Measurements from ENCODE around the gene FREM1. TPM values are rescaled to one million over a fixed set of nuclear protein-coding genes. Genes with fewer than 3 reads are reported as not detected.

FREM1 gene
- total and polyA plus RNA-seq, 2 of the 13 experiments (the other 11 are each of a cell fraction or from before 2014, with no cell fraction given), result 64.3 to 202 TPM

- no peaks in the 10 kb centered on the region for H3K9me3 ChIP-seq (ENCODE audit: low read length)
- in situ Hi-C loops (cut with HindIII; ENCODE audit: extremely low pct_ligation_motif_present, low pct_unique_long_range_greater_than_20kb), result no loop called here
- no peak overlapping the region for H3K9ac ChIP-seq (ENCODE audit: insufficient read depth, low read depth, low read length)
- ChIA-PET POLR2A (no interaction called here), CTCF (ENCODE audit: low intra/inter-chr PET ratio, low total read pairs) (no interaction called here)
- DNase-seq (ENCODE audit: low spot score) (no peak), ATAC-seq (no peak), FAIRE-seq (no peak)
- no peak overlapping the region for H3K27ac ChIP-seq (ENCODE audit: extremely low read length, insufficient read depth, low read length)
- WGBS (ENCODE audit: low lambda C conversion rate), result 72% methylated on average over 2 of the region's 2 CpGs
- peaks cover 2 to 8% of the 10 kb centered on the region in 2 experiments for H3K36me3 ChIP-seq (replicated peaks in 1 of 2; ENCODE audit: control insufficient read depth in 1 of 2, insufficient read depth in 2 of 2, low read length in 2 of 2)
- no peaks in the 10 kb centered on the region for H3K79me2 ChIP-seq (ENCODE audit: insufficient read depth, low read length)
- intact Hi-C loops (cut with micrococcal nuclease; ENCODE audit: unreplicated experiment), result no loop called here
- no peaks in the 10 kb centered on the region for H3K4me1 ChIP-seq (ENCODE audit: insufficient read depth, low read length)
- H4K20me1 ChIP-seq (ENCODE audit: insufficient read depth, low read length), result no peaks in the 10 kb centered on the region
- BruUV-seq (replicated peaks), result no TSS peak
- no peak overlapping the region for H3K4me2 ChIP-seq (ENCODE audit: low read depth, low read length)
- peak; percentile 53 for TF ChIP-seq RBM22 (optimal IDR thresholded peaks at IDR 0.05; ENCODE audit: low read length)
- TF ChIP-seq SP2 (CRISPR knock-in tag; IDR thresholded peaks at IDR 0.05), result no peak
- peak; percentile 61 for TF ChIP-seq MNT (IDR thresholded peaks at IDR 0.05)
- no peak overlapping the region for H3K4me3 ChIP-seq (replicated peaks in 1 of 3; ENCODE audit: insufficient read depth in 1 of 3, low read depth in 2 of 3, low read length in 3 of 3)
- no peaks in the 10 kb centered on the region for H3K27me3 ChIP-seq (ENCODE audit: control insufficient read depth in 1 of 2, insufficient read depth in 2 of 2, low read length in 2 of 2)
- H2AFZ ChIP-seq (ENCODE audit: low read length), result no peak overlapping the region
These were observed 179.7 kb downstream of the FREM1 start for GRCh38 chr9:14730461-14730898.

- DNase-seq (ENCODE audit: low spot score) (no peak), ATAC-seq (no peak), FAIRE-seq (no peak)
- Histone ChIP-seq H3K36me3 (replicated peaks in 1 of 2; ENCODE audit: control insufficient read depth in 1 of 2, insufficient read depth in 2 of 2, low read length in 2 of 2) (no peaks in the 10 kb centered on the region), H3K4me1 (ENCODE audit: insufficient read depth, low read length) (no peaks in the 10 kb centered on the region), H3K27ac (ENCODE audit: extremely low read length, insufficient read depth, low read length) (no peak overlapping the region), H3K79me2 (ENCODE audit: insufficient read depth, low read length) (no peaks in the 10 kb centered on the region), H3K27me3 (ENCODE audit: control insufficient read depth in 1 of 2, insufficient read depth in 2 of 2, low read length in 2 of 2) (peaks cover 2 to 10% of the 10 kb centered on the region in 2 experiments; a peak in 4 of 5 replicates), H4K20me1 (ENCODE audit: insufficient read depth, low read length) (no peaks in the 10 kb centered on the region; the same call in 1 of the 2 replicates), H3K9me3 (ENCODE audit: low read length) (no peaks in the 10 kb centered on the region), H2AFZ (ENCODE audit: low read length) (no peak overlapping the region), H3K4me3 (replicated peaks in 1 of 3; ENCODE audit: insufficient read depth in 1 of 3, low read depth in 2 of 3, low read length in 3 of 3) (no peak overlapping the region), H3K4me2 (ENCODE audit: low read depth, low read length) (no peak overlapping the region), H3K9ac (ENCODE audit: insufficient read depth, low read depth, low read length) (no peak overlapping the region)
- in situ Hi-C loops (cut with HindIII; ENCODE audit: extremely low pct_ligation_motif_present, low pct_unique_long_range_greater_than_20kb) (no loop called here), intact Hi-C loops (cut with micrococcal nuclease; ENCODE audit: unreplicated experiment) (no loop called here)
- ChIA-PET CTCF (ENCODE audit: low intra/inter-chr PET ratio, low total read pairs) (no interaction called here), POLR2A (no interaction called here)
- no TSS peak for BruUV-seq (replicated peaks)
- TF ChIP-seq EEA1 (CRISPR knock-in tag; IDR thresholded peaks at IDR 0.05; ENCODE audit: borderline replicate concordance) (no peak), CREB1 (IDR thresholded peaks at IDR 0.05) (peak; percentile 17; the same call in 1 of the 2 replicates), CREB1 (CRISPR knock-in tag; IDR thresholded peaks at IDR 0.05) (no peak)
- WGBS (ENCODE audit: low lambda C conversion rate), result 0% methylated on average over 4 of the region's 4 CpGs
These were observed 186.9 kb downstream of the FREM1 start for GRCh38 chr9:14723301-14723700.
